Fibroblast of lung (primary cell): ENCODE measurements around the gene LPP. TPM values are rescaled to one million over a fixed set of nuclear protein-coding genes. Genes with fewer than 3 reads are reported as not detected.

Source experiments
- DNase-seq, 2 donors: peaks; one replicate each; pipeline versions ENCODE4 v3.0.0 to v3.0.0-alpha.2; 2010; ENCODE audit warnings: low read depth in 2 of 2
- H2AFZ ChIP-seq: 2 replicates; pipeline ENCODE4 v1.5.1; 2012; ENCODE audit warnings: low read length, control low read depth, inconsistent platforms
- H3K27ac ChIP-seq: 2 replicates; pipeline ENCODE4 v1.5.1; 2011; ENCODE audit warnings: low read length, control low read depth; ENCODE audit not compliant: insufficient read depth
- H3K27me3 ChIP-seq: 2 replicates; pipeline ENCODE4 v1.5.1; 2011; ENCODE audit warnings: mild to moderate bottlenecking, low read length; ENCODE audit not compliant: control insufficient read depth, insufficient read depth
- H3K36me3 ChIP-seq: 2 replicates; pipeline ENCODE4 v1.5.1; 2011; ENCODE audit warnings: low read length; ENCODE audit not compliant: control insufficient read depth, insufficient read depth
- H3K4me1 ChIP-seq: 2 replicates; pipeline ENCODE4 v1.5.1; 2011; ENCODE audit warnings: low read length; ENCODE audit not compliant: control insufficient read depth, insufficient read depth; ENCODE audit errors: extremely low read depth
- H3K4me2 ChIP-seq: 2 replicates; pipeline ENCODE4 v1.5.1; 2011; ENCODE audit warnings: low read length, control low read depth; ENCODE audit not compliant: insufficient read depth; ENCODE audit errors: extremely low read depth
- H3K4me3 ChIP-seq, 4 experiments: fragments of 200-600 bp in 1 of 4; sonication (generic) in 1 of 4; replicated peaks in 1 of 4; 2 replicates each; pipeline ENCODE4 v1.5.1; 2011 to 2016; ENCODE audit warnings: low read length in 4 of 4, low read depth in 3 of 4, mild to moderate bottlenecking in 3 of 4, control low read depth in 2 of 4, inconsistent platforms in 1 of 4, mixed read lengths in 1 of 4; ENCODE audit not compliant: insufficient read depth in 1 of 4; ENCODE audit errors: control extremely low read depth in 1 of 4
- H3K79me2 ChIP-seq: 2 replicates; pipeline ENCODE4 v1.5.1; 2012; ENCODE audit warnings: mild to moderate bottlenecking, low read length, inconsistent platforms; ENCODE audit not compliant: control insufficient read depth, insufficient read depth
- H3K9ac ChIP-seq: 2 replicates; pipeline ENCODE4 v1.5.1; 2011; ENCODE audit warnings: mild to moderate bottlenecking, low read length, control low read depth; ENCODE audit not compliant: insufficient read depth
- H3K9me3 ChIP-seq: 2 replicates; pipeline ENCODE4 v1.5.1; 2012; ENCODE audit warnings: low read depth, low read length; ENCODE audit not compliant: control insufficient read depth, insufficient read depth
- H4K20me1 ChIP-seq: 2 replicates; pipeline ENCODE4 v1.5.1; 2011; ENCODE audit warnings: low read length; ENCODE audit not compliant: control insufficient read depth, insufficient read depth; ENCODE audit errors: extremely low read depth
- CTCF ChIP-seq, 2 donors: IDR thresholded peaks in 1 of 2; conservative IDR thresholded peaks in 1 of 2; 1 replicate in 1 of 2; 2 replicates in 1 of 2; pipeline ENCODE4 v1.5.1; 2011 to 2012; ENCODE audit warnings: low read length in 2 of 2, control low read depth in 1 of 2, inconsistent platforms in 1 of 2, low read depth in 1 of 2, mild to moderate bottlenecking in 1 of 2
- EZH2 ChIP-seq: IDR thresholded peaks from 2 replicates; pipeline ENCODE4 v1.5.1; 2012; ENCODE audit warnings: low read length, control low read depth, mild to moderate bottlenecking; ENCODE audit errors: missing control alignments
- polyA plus RNA-seq, 2 donors: library from polyadenylated mRNA; depleted of rRNA in 1 of 2; stranded (reverse) in 1 of 2; unstranded in 1 of 2; fragments of >200 nt; gene quantifications; 2 replicates each; pipeline ENCODE4 v1.2.1, GENCODE V29; 2011 to 2012; ENCODE audit warnings: missing spikeins in 1 of 2
- total RNA-seq: library from RNA; depleted of rRNA; stranded (reverse); fragments of >200 nt; gene quantifications from 2 replicates; pipeline ENCODE4 v1.2.1, GENCODE V29; 2014

Gene LPP
- total and polyA plus RNA-seq, 2 donors (not counting 1 experiment from before 2014, with no cell fraction given), result 69.0 to 124 TPM

GRCh38 chr3:188728371-188728896 lies 574.5 kb downstream of the LPP start:
- DNase-seq, result no peak
- Histone ChIP-seq H3K79me2 (no peaks in the 10 kb centered on the region), H4K20me1 (no peaks in the 10 kb centered on the region), H3K4me3 (no peak overlapping the region), H3K9ac (no peak overlapping the region), H3K4me2 (no peak overlapping the region), H3K27me3 (no peaks in the 10 kb centered on the region), H3K4me1 (no peaks in the 10 kb centered on the region), H3K27ac (no peak overlapping the region), H3K36me3 (no peaks in the 10 kb centered on the region), H3K9me3 (no peaks in the 10 kb centered on the region), H2AFZ (no peak overlapping the region)
- TF ChIP-seq EZH2, result no peak
- no peak for TF ChIP-seq CTCF (conservative IDR thresholded peaks at IDR 0.05 in 1 of 2, IDR thresholded peaks at IDR 0.05 in 1 of 2; ENCODE audit: low read depth in 1 of 2, low read length in 2 of 2)

DNA sequence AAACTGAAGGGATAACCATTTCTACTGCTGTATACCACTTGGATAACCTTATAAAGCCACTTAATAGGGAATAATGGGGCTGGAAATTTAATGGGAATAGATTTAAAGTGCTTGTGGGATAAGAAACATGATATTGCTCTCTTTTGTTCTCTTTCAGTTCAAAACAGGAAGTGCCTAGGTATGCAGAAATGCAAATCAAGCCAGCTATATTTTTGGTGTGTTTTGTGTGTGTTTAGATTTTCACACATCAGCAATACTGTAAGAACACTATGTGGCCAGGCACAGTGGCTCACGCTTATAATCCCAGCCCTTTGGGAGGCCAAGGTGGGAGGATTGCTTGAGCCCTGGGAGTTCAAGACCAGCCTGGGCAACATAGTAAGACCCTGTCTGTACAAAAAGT lies 575.5 kb downstream of the LPP start:
- no peaks in the 10 kb centered on the region for H3K36me3 ChIP-seq
- H3K4me1 ChIP-seq, result no peaks in the 10 kb centered on the region
- H3K4me2 ChIP-seq, result no peak overlapping the region
- H3K9ac ChIP-seq, result no peak overlapping the region
- H2AFZ ChIP-seq, result no peak overlapping the region
- H3K4me3 ChIP-seq, result no peak overlapping the region
- no peak overlapping the region for H3K27ac ChIP-seq
- H4K20me1 ChIP-seq, result no peaks in the 10 kb centered on the region
- TF ChIP-seq EZH2, result no peak
- no peak for TF ChIP-seq CTCF (conservative IDR thresholded peaks at IDR 0.05 in 1 of 2, IDR thresholded peaks at IDR 0.05 in 1 of 2; ENCODE audit: low read depth in 1 of 2, low read length in 2 of 2)
- H3K9me3 ChIP-seq, result no peaks in the 10 kb centered on the region
- no peak for DNase-seq
- no peaks in the 10 kb centered on the region for H3K79me2 ChIP-seq
- H3K27me3 ChIP-seq, result no peaks in the 10 kb centered on the region

DNA sequence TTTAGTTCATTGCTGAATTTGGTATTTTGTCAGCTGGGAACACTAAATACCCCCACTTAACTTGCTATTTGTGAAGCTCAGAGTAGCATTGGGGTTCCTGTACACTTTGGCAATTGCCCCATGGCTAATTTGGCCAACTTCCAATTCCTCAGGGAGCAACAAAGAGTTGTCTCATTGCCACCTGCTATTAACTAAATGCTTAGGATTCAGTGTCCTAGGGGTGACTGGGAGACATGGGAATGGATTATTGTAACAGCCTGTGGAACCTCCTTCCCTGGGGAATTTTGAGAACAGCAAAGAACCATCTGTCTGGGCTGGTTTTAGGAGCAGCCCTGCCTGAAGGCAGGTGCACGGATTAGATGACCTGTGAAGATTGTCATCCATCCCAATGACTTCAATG lies 580.4 kb downstream of the LPP start:
- TF ChIP-seq EZH2 (no peak), CTCF (conservative IDR thresholded peaks at IDR 0.05 in 1 of 2, IDR thresholded peaks at IDR 0.05 in 1 of 2; ENCODE audit: low read depth in 1 of 2, low read length in 2 of 2) (no peak)
- no peak overlapping the region for H3K4me3 ChIP-seq
- no peak for DNase-seq
- H4K20me1 ChIP-seq, result no peaks in the 10 kb centered on the region
- no peaks in the 10 kb centered on the region for H3K79me2 ChIP-seq
- no peaks in the 10 kb centered on the region for H3K27me3 ChIP-seq
- no peaks in the 10 kb centered on the region for H3K9me3 ChIP-seq
- no peaks in the 10 kb centered on the region for H3K4me1 ChIP-seq
- no peak overlapping the region for H3K9ac ChIP-seq
- H3K27ac ChIP-seq, result no peak overlapping the region
- no peak overlapping the region for H2AFZ ChIP-seq
- H3K36me3 ChIP-seq, result no peaks in the 10 kb centered on the region
- no peak overlapping the region for H3K4me2 ChIP-seq
